CMK (cell line): ENCODE results near the gene ADM2.
"Not testable (repeated sequence)": the region's sequence is repeated elsewhere in the genome, so short reads cannot be mapped to it uniquely, and the experiment has no call there.

Experiments used
- DNase-seq: peaks from one replicate; pipeline ENCODE4 v3.0.0-alpha.2; 2010; ENCODE audit warnings: low read depth

The ADM2 gene

GRCh38 chr22:50481440-50482106, at the start of gene ADM2:
ADM2 (plus strand) TSS chr22:50481543; CDS start chr22:50481848, 305 bp downstream.
- DNase-seq, result peak; percentile 50

- no peak for DNase-seq
These were observed 49.0 kb upstream of the ADM2 start for GRCh38 chr22:50432131-50432876.

- DNase-seq, result not testable (repeated sequence)
These were observed 48.3 kb upstream of the ADM2 start for GRCh38 chr22:50432877-50433510.

GRCh38 chr22:50434849-50435248, 46.5 kb upstream of the ADM2 start:
- no peak for DNase-seq

DNA sequence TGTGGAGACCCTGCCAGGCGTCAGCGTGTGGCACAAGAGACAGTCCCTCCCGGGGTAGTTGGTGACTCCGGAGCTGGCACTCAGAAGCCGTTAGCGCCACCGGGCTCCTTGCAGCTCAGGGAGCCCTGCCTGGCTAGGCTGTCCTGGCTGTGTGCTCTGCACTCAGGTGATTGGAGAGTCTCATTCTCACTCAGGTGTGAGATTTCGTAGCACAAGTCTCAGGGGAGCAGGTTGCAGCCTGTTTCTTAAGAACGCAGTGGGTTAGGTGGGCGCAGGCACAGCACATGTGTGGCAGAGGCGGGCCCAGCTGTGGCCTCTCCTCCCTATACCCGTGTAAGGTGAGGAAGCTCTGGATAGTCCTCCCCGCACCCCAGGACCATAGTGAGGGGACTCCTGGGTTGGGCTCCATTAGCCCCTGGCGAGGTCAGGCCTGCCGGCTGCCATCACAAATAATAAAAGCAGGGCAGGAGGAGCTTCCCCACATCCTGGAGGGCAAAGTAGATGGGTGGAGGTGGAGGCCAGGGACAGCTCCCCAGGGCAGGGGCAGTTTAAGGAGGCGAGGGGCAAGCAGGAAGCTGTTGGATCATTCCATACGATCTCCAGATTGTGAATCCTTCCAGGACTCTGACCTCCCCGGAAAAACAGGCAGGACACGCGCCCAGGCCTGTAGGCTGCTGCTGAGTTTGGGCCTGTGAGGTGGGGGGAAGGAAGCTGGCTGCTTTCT, 45.9 kb upstream of the ADM2 start:
- DNase-seq, result no peak

- no peak for DNase-seq
These were observed 45.1 kb upstream of the ADM2 start for GRCh38 chr22:50436015-50436830.

DNA sequence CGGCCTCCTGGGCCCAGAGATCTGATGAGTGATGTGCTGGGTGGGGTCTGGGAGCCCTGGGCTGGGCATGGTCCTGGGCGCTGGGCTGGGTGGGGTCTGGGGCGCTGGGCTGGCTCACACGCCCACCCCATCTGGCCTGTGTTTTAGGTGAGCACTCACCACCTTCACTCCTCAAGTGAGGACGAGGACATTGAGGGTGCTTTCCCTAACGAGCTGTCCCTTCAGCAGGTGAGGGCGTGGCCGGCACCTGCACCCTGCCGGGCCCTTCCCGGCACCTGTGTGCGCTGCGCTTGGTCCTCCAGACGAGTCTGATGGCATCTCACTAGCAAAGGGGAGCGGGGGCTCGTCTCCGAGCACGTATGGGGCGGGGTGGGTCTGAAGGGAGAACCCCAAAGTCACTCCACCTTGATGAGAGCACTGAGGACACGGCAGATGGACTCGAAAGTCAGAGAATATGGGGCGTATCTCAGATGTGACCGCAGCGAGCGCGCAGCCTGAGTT, 44.5 kb upstream of the ADM2 start:
- DNase-seq, result no peak

DNA sequence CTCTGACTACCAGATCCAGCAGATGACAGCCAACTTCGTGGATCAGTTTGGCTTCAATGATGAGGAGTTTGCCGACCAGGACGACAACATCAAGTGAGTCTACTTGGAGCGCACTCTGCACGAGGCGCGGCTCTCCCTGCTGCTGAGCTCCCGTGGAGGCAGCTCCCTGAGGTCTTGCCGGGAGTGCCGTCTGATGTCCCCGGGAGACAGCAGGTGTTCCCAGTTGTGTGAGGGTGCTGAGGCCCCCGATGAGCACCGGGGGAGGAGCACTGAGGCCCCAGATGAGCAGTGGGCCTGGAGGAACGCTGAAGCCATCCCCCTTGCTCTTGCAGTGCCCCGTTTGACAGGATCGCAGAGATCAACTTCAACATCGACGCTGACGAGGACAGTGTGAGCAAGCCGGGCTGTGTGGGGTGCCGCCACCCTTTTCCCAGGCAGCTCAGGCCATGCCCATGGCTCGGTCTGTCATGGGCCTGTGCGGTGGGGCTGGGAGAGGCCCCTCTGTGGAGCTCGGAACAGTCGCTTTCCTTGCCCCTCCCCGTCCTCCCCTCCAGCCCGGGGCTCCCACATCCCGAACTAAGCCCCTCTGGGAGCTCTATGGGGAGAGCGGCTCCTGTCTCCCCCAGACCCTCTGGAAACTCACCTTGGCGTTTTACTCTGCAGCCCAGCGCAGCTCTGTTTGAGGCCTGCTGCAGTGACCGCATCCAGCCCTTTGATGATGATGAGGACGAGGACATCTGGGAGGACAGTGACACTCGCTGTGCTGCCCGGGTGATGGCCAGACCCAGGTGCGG, 43.6 kb upstream of the ADM2 start:
- no peak for DNase-seq

DNA sequence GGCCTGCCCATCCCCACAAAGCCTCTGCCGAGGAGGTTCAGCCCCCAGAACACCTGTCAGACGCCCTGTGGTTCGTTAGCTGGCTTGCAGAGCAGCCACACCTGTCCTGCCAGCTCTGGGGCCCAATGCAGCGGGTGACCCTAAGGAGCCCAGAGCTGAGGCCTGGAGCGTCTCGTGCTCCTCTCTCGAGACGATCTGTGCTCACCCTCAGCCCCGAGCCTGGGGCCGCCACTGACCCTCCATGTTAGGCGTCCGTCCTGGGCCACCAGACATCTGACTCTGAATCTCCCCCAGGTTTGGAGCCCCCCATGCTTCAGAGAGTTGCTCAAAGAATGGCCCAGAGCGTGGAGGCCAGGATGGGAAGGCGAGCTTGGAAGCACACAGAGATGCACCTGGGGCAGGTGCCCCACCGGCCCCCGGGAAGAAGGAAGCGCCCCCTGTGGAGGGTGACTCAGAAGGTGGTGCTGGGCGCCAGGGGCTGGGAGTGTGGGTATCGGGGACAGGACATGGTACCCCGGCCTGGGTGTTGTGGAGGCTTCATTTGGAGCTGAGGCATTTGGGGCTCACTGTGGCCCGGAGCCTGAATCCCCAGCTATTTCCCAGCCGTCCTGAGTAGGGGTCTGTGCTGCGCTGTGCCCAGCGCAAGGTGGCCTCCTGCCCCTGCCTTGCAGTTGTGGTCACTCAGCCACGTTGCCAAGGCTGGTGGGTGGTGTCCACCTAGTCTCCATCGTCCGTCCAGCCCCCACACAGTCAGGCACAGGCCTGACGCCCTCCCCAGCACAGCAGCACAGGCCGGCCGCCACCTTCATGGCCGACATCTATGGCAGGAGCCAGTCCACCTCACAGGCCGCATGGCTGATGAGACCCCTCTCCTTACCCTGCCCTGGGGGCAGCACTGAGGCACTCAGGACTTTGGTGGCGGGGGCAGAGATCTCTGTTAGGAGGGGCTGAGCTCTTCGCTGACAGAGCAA, 42.8 kb upstream of the ADM2 start:
- DNase-seq, result no peak

DNA sequence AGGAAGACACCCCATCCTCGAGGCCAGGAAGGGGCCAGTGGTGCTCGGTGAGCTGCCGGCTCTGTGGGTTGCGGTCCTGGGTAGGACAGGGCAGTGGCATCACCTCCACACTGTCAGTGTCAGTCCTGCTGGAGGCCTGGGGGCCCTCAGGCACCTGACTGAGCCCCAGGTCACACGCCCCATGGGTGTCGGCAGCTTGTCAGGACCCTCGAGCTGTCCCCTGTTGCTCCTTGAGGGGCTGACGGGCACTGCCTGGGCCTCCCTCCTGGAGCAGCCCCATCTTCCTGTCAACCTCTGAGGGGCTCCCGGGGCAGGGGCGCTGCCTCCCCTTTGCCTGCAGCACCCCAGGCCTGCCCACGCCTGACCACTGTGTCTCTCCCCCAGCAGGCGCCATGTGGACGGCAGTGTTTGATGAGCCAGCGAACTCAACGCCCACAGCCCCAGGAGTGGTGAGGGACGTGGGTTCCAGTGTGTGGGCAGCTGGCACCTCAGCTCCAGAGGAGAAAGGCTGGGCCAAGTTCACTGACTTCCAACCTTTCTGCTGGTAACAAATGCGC, 42.0 kb upstream of the ADM2 start:
- no peak for DNase-seq

DNA sequence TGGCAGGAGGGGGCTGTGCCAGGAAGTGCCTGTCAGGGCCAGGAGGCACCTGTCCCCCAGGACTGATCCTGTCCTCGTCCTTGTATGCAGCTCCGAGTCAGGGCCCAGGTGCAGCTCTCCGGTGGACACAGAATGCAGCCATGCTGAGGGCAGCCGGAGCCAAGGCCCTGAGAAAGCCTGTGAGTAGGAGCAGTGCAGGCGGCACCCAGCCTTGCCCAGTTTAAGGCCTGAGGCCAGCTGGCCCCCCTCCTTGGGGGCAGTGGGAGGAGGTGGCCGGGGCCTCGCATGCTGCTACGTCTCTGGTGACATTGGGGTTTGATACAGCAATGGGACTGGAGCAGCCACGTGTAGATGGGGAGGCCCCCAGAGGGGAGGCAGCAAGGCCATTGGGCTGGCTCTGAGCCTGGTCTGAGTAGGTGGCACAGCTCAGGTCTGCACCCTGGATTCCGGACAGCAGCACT, 41.4 kb upstream of the ADM2 start:
- DNase-seq, result no peak

DNA sequence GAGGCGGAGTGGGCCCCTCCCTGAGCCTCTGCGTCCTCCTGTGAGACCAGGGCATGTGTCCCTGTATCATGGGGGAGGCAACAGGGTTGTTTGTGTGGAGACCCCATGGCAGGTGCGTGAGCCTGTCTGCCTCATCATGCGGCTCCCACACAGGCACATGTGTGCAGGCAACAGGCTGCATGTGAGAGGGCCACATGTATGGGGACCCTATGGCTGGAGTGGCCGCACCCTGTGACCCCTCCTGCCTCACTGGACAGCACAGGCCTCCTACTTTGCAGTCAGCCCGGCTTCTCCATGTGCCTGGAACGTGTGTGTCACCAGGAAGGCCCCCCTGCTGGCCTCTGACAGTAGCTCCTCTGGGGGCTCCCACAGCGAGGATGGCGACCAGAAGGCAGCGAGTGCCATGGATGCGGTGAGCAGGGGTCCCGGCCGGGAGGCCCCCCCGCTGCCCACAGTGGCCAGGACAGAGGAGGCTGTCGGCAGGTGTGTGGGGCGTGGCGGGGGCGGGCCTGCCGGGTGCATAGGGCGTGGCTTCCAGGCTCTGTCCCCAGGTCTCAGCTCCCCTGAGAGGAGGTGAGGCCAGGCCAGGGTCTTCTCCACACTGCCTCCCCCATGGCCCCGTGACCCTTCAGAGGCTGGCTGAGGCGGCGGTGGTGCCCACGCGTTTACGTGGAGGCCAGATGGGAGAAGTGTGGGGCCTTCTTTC, 40.6 kb upstream of the ADM2 start:
- DNase-seq, result no peak

- no peak for DNase-seq
These were observed 39.8 kb upstream of the ADM2 start for GRCh38 chr22:50441428-50441993.

DNA sequence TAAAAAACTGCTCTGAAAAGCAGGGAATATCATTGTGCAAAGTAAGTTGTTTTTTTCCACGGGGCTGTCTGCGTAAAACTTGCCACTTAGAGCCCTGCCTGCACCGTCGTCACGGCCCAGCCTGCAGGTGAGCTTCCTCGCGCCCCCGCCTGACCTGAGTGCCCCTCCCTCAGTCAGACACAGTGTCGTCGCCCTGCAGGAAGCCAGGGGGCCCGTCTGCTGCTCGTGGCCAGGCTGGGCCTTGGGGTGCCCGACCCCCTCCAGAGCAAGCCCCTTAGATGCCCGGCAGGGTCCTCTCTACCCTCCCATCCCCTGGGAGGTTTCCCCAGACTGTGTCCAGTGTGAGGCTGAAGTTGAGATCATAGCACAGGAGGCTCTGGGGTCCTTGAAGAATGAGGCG, 38.1 kb upstream of the ADM2 start:
- DNase-seq, result no peak

DNA sequence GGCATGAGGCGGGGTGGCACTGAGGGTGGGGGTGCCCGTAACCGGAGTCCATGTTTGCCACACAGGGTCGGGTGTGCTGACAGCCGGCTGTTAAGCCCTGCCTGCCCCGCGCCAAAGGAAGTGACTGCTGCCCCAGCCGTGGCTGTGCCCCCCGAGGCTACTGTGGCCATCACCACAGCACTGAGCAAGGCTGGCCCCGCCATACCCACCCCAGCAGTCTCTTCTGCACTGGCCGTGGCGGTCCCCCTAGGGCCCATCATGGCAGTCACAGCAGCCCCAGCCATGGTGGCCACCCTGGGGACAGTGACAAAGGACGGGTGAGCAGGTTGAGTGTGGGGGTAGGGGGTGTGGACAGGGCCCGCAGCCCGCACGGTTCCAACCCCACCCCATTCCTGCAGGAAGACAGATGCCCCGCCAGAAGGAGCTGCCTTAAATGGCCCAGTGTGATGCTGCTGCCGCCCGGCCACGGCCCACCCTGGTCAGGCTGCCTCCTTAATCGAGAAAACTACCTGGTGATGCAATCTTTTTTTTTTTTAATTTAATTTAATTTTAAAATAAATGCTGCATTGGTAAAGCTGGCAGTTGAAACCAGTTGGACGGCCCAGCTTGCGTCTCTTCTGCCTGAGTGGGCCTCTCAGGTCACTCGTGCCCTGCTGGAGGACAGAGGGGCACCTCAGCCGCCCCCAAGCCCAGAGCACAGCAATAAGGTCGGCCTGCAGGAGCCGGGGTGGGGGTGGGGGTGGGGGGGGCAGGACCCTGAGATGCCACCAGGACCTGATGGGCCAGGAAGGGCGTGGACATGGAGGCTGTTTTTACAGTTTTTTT, 37.3 kb upstream of the ADM2 start:
- DNase-seq, result no peak

DNA sequence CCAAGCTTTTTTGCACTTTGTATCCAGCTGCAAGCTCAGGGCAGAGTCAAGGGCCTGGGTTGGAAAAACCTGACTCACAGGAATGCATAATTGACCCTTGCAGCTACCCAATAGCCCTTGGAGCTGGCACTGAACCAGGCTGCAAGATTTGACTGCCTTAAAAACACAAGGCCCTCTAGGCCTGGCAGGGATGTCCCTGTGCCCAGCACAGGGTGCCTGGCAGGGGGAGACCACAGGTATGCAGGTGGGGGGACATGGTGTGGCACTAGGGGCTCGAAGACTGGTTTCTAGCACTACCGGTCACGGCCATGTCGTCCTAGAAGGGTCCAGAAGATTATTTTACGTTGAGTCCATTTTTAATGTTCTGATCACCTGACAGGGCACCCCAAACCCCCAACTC, 36.7 kb upstream of the ADM2 start:
- DNase-seq, result no peak
